GM18858 (cell line): ENCODE measurements around the gene NR4A1.

Source experiments
- ATAC-seq: cut with Tn5 transposase; IDR thresholded peaks from one replicate; pipeline ENCODE4 v1.9.1; 2021; ENCODE audit not compliant: unreplicated experiment

The NR4A1 gene

DNA sequence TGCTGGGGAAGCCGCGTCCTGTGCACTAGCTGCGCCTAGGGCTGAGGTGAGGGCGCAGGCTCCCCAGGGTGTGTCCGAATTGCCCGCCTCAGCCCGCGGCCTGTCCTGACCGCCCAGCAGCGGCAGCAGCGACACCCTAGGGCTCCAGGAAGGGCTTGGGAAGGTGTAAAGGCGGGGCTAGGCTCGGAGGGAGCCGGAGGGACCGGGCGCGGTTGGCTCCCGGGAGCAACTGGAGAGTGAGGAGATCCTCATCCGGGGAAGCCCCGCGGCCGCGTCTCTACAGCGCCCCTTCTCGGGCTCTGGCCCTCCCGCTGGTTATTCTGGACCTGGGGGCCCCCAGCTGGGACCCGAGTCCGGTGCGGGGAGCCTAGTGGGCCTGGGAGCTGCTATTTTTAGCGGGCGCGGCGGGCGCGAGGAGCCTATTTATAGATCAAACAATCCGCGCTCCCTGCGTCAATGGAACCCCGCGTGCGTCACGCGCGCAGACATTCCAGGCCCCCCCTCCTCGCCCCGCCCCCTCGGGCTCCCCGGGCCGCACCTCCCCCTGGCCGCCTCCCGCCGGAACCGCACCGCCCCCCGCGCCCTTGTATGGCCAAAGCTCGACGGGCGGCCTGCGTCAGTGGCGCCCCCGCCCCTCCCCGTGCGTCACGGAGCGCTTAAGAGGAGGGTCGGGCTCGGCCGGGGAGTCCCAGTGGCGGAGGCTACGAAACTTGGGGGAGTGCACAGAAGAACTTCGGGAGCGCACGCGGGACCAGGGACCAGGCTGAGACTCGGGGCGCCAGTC lies at the start of gene NR4A1:
Gene NR4A1 (plus strand): TSS at position 685 of the 784 bp plus-strand sequence. CDS start 2,887 bp downstream, outside the sequence.
- peak; percentile 56 for ATAC-seq

DNA sequence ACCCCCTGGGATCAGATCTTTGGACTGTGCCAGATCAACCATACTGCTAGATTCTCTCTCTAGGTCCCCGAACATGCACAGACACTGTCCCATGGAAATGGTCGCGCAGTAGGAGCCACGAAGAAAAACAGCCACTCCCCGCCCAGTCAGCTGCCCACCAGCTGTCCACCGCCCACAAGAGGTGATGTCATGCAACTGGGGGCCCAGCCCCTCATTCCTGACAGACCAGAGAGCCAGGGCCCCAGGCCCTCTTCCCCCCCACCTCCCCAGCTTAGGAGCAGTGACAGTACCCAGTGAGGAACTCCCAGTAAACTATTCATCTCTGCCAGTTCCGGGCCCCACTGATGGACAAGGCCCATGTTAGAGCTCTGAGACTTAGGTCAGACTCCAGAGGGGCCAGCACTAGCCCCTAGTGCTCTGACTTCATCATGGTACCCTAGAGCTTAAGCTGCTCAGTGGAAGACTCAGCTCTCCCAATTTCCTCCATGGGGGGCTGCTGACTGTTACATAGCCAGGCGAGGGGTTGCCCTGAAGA lies 48.2 kb upstream of the NR4A1 start:
- no peak for ATAC-seq

DNA sequence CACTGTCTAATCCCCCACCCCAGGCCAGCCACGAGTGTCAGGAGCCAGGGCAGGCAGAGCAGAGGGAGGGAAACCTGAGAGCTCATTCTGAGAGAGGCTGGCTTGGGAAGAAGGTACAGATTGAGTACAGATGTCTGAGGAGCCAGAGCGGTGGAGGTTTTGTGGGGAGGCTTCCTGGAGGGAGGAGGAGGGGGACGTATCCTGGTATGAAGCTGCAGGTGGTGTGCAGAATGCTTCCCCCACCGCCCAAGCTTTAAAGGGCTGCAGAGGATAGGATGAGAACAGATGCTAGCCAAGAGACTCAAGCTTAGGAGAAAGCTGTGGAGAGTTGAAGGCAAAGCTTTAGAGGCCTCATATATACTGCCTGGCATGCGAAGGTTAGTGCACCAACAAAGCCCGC lies 47.7 kb upstream of the NR4A1 start:
- ATAC-seq, result no peak

DNA sequence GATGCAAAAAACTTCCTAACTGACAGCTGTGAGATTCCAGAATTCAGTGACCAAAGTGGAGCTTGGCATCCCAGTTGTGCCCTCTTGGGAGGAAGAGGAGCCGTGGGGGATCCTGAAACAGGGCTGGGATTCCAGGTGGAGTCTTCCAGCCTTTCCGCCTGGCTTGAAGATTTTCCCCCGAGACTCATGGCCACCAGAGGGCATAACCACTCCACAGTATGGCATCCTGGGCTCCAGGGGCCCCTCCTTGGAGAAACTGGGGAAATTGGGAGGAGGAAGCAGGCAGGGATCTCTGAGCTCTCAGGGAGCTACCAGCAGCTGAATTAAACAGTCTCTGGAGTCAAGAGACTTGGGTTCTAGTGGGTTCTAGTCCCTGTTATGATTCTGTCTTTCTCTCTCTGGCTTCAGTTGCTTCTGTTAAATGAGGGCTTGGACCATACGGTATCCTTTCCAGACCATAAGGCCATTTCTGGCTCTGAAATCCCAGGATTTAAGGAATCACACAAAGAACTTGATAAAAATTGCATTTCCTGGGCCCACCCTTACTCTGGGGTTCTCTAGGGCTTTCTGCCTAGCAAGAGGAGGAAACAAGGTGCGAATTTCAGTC lies 47.1 kb upstream of the NR4A1 start:
- ATAC-seq, result no peak

DNA sequence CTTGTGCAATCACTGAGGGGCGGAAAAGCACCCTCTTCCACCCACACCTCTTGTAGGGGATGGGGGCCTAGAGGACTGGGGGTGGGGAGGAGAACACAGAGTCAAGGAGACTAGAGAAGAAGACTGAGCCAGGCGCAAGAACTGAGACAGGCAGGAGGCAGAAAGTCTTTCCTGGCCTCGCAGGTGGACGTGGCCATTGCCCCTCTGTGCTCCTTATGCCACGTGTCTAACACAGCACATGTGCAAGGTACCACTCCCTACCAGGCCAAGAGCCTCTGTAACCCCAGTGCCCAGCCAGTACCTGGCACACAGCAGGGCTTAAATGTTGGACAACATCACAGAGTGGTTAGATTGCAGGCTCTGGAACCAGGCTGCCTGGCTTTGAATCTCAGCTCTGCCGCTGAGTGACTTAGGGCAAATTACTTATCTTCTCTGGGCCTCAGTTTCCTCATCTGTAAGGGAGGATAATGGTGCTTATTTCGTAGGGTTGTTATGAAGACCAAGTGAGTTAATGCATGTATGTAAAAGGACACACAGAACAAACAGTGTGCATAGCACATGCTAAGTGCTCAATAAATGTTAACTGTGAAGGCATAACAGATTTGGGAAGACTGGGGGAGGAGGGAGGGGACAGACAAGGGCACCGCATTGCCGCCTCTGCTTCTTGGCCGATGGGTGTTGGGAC lies 45.9 kb upstream of the NR4A1 start:
- no peak for ATAC-seq

DNA sequence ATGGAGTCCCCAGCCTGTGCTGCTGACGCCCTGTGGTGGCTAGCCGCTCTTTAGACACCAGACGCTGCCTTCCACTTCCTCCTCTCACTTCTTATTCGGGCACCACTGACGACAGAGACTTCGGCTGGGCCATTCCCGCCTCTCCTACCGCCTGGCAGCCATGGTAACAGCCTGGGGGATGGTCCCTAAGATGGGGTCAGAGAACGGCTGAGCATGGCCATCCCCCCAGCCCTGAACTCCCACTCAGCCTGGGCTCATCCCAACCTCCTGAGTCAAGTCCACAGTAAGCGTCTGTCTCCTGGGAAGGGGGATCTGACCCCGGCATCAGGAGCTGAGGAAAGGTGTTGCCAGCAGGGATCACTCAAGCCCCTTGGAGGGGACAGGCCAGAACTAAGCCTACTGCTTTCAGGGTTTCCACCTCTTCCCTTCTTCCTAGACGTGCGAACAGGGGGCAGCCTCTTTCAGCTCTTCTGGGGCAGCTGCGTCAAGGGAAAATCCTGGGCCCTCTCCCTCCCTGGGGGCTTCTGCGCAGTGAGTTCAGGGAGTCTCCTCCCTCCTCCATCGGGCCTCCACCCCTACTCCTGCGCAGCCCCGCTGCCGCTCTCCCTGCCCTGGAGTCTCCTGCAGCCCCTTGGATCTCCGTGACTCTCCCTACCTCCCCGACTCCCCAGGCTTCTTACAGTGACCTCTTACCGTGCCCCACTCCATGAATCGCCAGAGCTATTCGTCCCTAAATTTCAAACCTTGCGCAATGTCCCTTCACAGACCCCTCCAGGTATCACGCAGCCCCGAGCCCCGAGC lies 45.1 kb upstream of the NR4A1 start:
- peak; percentile 70 for ATAC-seq

DNA sequence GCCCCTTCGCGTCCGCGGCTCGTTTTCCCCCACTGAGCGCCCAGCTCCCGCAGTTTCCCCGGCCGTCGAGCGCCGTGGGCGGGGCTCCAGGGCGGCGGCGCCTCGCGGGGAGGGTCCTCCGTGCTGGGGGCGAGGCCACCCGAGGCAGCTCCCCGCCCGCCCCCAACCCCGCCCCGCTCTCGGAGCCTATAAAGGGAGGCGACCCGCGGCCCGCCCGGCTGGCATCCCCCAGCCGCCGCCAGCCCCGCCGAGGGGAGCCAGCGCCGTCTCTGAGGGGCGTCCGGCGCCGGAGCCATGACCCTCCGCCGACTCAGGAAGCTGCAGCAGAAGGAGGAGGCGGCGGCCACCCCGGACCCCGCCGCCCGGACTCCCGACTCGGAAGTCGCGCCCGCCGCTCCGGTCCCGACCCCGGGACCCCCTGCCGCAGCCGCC lies 44.5 kb upstream of the NR4A1 start, which contains the start of gene TAMALIN:
Gene TAMALIN (plus strand): TSS at position 221 of the 432 bp plus-strand sequence. CDS start 74 bp downstream, at position 295.
- ATAC-seq, result no peak

DNA sequence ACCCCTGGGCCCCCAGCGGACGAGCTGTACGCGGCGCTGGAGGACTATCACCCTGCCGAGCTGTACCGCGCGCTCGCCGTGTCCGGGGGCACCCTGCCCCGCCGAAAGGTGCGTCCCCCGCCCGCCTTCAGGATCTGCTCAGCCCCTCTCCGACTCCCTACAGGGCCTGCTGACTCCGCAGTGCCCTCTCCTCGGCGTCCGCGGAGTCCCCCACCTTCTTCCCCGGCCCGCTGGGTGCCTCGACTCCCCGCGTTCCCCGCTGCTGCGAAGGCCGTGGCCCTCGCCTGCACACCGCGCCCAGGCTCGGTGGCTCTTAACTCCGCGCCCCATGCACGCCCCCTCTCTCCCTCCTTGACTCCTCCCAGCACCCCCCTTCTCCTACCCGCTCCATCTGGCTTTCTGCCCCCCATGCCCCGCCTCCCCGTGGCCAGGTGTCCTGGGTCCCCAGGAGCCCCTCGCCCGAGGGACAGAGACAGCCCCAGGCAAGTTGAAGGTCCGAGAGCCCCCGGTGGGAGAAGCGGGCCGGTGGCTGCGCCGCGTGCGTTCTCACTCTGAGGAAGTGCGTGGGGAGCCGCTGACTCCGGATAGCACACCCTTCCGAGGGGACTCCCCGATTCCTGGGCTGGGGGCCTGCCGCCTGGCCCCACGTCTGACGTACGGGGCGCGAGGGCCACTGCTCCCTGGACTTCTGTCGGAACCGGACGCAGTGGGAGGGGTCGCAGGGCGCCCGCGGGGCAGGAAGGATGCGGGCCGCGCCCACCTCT lies 43.9 kb upstream of the NR4A1 start:
- no peak for ATAC-seq

DNA sequence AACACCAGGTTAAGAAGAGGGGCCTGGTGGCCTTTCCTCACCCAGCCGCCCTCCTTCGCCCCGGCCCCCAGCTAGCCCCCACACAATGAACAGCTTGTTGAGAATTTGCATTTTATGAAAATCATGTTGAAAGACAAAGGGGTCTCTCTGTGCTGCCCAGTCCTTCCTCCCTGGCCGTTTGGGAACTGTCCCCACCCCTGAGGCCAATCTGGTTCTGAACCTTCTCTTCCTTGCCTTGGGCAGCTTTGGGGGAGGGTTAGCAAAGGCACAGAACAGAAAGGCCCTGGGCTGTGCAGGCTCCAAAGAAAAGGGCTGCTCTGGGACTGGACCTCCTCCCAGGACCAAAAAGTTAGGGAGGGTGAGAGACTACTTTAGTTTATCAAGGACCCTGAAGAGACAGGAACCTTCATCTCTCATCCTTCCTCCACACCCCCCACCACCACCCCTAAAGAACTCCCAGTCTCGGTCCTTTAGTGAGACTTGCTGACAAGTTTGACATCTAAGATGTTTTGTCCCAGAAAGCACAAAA lies 43.2 kb upstream of the NR4A1 start:
- ATAC-seq, result no peak

DNA sequence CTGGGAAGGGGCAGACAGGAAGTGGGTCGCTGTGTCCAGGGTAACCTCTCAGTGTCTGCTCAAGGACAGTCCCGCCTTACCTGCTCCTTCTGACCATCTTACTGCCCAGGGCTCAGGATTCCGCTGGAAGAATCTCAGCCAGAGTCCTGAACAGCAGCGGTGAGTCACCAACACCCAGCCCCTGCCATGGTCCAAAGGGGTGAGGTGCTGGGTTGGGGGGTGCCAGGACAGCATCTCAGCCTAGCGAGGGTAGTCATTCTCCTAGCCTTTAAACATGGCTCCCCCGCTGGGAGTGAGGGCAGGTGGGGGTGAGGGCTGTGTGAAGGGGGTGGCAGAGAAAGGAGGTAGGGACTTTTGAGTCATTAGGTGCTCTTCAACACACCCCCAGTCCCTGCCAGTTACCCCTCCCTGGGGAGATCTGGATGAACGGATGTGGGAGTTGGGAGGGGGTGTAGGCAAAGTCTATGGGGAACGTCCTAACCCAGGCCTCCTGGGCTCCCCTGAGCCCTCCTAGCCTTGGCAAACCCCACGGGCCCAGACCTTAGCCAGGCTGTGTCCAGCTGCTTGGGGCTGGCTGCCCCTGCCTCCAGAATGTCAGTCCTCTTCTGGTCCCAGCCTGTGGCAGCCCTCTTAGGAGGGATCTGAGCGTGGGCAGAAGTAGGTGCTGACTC lies 42.0 kb upstream of the NR4A1 start:
- no peak for ATAC-seq

DNA sequence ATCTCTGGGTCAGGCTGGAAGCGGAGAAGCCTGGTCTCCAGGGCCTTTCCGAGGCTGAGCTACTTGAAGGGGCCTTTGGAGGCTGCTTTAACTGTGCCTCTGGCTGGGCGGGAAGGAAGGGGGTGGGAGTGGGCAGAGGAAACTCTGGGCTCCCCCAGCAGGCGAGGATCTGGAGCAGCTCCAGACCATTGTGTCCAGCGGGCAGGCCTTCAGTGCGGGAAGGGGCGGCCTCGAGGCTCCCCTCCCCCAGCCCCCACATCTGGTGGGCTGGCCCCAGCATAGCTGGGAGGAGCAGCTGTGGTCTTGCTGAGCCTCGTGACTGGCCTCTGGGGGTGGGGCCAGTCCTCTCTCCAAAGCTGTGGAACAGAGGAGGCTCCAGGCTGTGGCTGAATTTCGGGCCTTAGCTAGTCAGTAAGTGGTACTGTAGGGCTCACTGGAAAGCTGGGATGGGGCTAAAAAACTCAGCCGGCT lies 41.1 kb upstream of the NR4A1 start:
- no peak for ATAC-seq

DNA sequence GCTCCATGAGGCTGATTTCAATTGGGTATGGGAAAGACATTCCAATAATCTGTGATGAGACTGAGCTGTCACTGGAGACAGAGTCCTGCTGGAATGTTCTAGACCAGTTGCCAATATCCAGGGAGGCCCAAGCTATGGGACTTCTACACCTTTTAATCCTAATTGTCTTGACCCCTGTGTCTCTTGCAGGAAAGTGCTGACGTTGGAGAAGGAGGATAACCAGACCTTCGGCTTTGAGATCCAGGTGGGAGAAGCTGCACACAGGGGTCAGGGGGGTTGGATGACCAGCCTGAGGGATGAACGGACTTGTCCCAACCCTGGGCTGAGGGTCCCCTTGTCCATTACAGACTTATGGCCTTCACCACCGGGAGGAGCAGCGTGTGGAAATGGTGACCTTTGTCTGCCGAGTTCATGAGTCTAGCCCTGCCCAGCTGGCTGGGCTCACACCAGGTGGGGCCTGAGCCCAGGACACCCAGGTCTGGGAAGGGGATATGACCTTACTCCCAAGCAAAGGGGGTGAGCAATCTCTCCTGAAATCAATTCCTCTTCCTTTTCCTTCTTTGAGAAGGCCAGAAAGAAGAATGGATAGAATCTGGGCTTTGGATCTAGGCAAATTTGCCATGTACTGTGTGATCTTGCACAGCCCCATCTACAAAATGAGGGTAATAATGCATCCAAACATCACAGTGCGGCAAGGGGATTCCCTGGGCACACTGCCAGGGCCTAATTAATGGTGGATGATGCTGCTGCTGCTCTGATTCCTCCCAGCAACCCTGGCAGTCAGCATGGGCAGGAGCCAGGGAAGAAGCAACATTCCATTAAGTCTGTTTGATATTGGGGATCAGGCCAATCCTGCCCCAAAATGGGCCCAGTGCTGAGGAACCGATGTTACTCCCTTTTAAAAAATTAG lies 40.3 kb upstream of the NR4A1 start:
- no peak for ATAC-seq

DNA sequence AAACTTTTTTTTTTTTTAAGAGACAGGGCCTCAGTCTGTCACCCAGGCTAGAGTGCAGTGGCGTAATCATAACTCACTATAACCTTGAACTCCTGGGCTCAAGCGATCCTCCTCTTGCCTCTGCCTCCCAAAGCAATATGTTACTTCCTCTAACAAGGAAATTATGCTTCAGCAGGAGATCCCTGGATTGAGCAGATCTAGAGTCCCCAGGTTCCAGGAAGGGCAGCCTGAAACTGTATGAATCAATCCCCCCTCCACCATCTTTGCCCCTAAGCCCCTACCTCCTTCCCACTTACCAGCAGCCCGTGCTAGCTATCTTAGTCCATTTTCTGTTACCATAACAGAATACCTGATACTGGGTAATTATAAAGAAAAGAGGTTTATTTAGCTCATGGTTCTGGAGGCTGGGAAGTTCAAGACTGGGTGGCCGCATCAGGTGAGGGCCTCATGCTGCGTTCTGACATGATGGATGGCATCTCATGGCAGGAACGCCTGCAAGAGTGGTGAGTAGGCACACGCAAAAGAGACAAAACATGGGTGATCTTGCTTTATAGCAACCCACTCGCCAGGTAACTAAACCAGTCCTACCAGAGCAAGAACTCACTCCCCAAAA lies 39.5 kb upstream of the NR4A1 start:
- ATAC-seq, result no peak

DNA sequence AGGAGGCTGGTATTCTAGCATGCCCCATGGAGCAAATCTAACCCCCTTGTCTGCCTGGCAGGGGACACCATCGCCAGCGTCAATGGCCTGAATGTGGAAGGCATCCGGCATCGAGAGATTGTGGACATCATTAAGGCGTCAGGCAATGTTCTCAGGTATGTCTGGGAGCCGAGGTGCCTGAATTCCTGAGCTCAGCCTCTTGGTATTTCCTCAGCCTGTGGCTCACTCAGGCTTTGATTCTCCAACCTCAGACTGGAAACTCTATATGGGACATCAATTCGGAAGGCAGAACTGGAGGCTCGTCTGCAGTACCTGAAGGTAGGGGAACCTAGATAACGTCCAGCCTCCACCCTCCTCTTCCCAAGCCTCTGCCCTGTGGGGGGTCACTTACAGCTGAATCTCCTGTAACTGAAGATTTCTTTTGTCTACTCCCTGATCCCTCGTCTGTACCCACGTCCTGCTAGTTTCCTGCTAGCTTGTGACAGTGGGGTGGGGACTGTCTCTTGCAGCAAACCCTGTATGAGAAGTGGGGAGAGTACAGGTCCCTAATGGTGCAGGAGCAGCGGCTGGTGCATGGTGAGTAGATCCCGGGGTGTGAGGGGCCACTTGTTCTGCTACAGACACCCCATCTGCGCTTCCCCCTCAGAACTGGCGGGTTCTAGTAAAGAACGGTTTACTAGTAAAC lies 37.5 kb upstream of the NR4A1 start:
- no peak for ATAC-seq

DNA sequence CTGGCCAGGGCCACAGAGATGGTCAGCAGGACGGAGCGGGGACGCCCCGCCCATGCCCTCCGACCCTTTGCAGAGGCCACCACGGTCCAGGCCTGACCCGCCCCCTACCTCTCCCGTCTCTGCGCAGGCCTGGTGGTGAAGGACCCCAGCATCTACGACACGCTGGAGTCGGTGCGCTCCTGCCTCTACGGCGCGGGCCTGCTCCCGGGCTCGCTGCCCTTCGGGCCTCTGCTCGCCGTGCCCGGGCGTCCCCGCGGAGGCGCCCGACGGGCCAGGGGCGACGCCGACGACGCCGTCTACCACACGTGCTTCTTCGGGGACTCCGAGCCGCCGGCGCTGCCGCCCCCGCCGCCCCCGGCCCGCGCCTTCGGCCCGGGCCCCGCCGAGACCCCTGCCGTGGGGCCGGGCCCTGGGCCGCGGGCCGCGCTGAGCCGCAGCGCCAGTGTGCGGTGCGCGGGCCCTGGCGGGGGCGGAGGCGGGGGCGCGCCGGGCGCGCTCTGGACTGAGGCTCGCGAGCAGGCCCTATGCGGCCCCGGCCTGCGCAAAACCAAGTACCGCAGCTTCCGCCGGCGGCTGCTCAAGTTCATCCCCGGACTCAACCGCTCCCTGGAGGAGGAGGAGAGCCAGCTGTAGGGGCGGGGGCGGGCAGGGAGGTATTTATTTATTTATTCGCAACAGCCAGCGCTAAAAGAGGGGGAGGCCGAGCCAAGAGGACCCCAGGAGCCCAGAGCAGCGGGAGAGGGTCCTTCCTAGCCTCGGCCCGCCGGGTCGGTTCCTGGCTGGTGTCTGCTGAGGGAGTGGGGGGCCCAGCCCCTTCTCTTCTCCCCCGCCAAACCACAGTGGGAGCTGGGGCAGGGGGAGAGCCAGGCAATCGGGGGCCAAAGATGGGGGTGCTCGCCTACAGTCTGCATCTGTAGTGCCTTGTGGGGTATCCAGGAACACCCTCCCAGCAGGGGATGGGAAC lies 36.4 kb upstream of the NR4A1 start:
- no peak for ATAC-seq

DNA sequence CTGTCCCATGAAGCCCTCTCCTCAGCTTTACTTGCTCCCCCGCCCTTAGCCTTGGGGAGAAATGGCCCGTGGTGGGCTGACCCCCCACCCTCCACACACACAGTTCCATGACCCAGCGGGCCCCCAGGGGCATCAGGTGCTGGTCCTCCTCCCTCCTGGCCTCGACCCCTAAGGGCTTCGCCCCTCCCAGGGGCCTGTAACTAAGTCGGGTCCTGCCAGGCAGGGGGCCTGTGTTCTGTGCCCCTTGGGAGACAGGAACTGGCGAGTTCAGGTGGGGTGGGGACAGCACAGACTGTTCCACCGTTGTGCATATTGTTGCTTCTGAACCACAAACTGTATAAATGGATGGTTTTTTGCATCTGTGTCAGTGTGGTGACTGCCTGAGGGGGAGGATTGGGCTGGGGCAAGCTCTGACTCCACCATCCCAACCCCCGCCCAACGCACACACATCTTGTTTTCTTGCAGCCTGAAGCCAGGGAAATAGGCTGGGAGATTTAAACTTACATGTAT lies 35.7 kb upstream of the NR4A1 start:
- ATAC-seq, result no peak
